GM12873 (cell line): ENCODE measurements around the gene RNF8.

Source experiments
- TF ChIP-seq, protein P1 (sequence below): IDR thresholded peaks from 2 replicates; pipeline ENCODE4 v1.5.1; 2012; ENCODE audit warnings: low read depth, mild to moderate bottlenecking, moderate library complexity, low read length, control low read depth; ENCODE audit not compliant: insufficient read depth; ENCODE audit errors: missing control alignments

RNF8 gene

DNA sequence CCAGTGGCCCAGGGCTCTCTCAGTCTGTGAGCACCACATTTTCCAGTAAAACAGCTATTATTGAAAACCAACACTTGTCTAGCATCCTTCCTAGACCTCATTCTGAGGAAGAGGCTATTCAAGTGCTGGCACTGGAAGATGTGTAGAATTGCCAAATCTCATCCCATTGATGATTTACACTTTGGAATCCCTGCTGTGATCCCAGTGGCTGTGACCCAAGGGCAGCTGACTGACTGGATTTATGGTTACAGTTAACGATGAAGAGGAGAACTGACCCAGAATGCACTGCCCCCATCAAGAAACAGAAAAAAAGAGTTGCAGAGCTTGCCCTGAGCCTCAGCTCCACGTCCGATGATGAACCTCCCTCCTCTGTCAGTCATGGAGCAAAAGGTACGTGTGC is 81.6 kb downstream of the RNF8 start:
- TF ChIP-seq, protein P1, sequence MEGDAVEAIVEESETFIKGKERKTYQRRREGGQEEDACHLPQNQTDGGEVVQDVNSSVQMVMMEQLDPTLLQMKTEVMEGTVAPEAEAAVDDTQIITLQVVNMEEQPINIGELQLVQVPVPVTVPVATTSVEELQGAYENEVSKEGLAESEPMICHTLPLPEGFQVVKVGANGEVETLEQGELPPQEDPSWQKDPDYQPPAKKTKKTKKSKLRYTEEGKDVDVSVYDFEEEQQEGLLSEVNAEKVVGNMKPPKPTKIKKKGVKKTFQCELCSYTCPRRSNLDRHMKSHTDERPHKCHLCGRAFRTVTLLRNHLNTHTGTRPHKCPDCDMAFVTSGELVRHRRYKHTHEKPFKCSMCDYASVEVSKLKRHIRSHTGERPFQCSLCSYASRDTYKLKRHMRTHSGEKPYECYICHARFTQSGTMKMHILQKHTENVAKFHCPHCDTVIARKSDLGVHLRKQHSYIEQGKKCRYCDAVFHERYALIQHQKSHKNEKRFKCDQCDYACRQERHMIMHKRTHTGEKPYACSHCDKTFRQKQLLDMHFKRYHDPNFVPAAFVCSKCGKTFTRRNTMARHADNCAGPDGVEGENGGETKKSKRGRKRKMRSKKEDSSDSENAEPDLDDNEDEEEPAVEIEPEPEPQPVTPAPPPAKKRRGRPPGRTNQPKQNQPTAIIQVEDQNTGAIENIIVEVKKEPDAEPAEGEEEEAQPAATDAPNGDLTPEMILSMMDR: no peak

DNA sequence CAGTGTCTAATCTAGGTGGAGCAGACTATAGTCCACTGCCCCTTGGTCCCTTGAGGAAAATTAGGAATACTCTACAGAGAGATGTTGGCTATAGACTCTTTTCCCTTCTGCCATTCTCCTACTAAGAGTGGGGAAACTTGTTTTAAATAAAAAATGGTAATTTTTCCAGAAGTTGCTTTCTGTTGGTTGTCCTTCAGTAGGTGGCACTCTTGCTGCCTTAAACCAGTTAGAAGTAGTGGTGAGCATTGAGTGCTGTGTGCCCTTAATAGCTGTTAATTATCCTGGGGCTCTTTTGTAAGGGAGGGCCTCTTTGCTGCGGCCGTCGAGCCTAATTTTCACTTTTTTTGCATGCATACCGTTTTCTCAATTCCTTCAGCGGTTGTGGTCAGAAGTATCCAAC is 82.0 kb downstream of the RNF8 start:
- TF ChIP-seq, protein P1: no peak

DNA sequence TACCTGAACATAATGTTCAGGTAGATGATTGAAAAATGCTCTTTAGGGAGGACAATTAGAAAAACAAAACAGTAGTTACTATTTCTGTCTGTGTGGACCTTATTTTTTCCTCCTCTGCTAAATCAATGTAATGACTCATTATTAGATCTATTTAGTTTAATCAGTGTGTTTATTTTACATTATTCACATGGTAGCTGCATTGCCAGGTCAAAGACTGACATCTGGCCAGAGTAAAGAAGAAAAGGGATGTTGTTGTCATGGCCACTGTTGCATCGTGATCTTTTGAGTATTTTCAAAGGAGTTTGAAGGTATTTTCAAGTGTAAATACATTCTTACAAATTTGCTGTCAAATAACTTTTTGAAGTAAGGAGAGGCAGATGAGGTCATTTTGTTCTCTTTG is 85.1 kb downstream of the RNF8 start:
- TF ChIP-seq, protein P1: no peak

DNA sequence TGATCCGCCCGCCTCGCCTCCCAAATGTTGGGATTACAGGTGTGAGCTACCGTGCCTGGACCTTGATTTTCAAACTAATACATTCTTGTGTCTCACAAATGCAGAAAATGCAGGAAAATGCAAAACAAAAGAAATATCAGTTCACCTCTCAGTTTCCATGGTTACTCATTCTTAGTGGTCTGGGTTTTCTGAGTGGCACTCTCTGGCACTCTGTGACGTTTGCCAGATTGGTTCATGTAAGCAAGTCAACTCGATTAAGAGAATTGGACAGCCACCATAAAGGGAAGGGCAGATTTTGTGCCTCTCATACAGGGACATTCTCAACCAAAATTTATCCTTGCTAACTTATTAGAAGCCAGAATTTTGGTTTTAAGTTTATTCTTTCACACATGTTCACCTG is 87.9 kb downstream of the RNF8 start:
- TF ChIP-seq, protein P1: no peak

DNA sequence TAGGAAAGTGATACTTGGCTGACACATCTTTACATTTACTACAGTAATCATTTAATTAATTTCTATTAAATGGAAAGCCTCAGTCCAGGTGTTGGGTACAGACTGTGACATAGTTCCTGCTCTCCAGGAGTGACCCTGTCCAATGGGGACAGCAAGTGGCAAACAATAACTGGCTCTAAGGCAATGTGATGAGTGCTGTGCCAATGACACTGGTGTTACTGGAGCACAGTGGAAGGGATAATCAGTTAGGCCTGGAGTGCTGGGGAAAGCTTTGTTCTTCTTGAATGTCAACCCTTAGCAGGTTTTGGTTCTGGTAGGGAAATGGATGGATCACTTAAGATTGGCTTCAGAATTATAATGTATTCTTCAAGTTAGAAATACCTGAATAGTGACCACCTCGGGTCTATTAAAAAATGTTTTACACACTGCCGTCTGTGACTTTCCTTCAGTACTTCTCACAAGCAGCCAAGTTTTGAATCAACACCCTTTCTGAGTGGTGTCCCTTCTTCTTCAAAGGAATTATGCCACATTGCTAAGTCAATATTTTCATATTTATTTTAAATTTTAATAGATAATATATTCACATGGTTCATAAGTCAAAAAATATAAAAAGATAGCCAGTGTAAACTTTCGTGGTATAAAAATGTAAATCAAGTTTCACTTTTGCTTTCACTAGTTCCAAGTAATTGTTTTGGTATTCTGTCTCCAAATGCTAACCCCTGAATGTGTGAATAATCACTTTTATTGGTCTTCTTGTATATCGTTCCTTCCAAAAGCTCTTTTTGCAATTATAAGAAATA is 88.8 kb downstream of the RNF8 start:
- TF ChIP-seq, protein P1: no peak
